HS-5 (cell line): Measurements from ENCODE around the gene PTGDR.

Source experiments
- DNase-seq: peaks from one replicate; pipeline ENCODE4 v3.0.0-alpha.2; 2012; ENCODE audit warnings: low read depth

Gene PTGDR

GRCh38 chr14:52265253-52265652 is 2.2 kb upstream of the PTGDR start:
- no peak for DNase-seq

GRCh38 chr14:52266179-52266578 is 1.3 kb upstream of the PTGDR start:
- peak; percentile 19 for DNase-seq

- no peak for DNase-seq
Observed at GRCh38 chr14:52266782-52267181, 716 bp upstream of the PTGDR start.

GRCh38 chr14:52268279-52269061 is 972 bp downstream of the PTGDR start:
- no peak for DNase-seq

- no peak for DNase-seq
Observed at GRCh38 chr14:52269100-52269499, 1.6 kb downstream of the PTGDR start.

GRCh38 chr14:52269982-52270381 is 2.5 kb downstream of the PTGDR start:
- DNase-seq: no peak

GRCh38 chr14:52271538-52271937 is 4.0 kb downstream of the PTGDR start:
- no peak for DNase-seq

GRCh38 chr14:52272375-52272774 is 4.9 kb downstream of the PTGDR start:
- DNase-seq: no peak

- no peak for DNase-seq
Observed at GRCh38 chr14:52275372-52275771, 7.9 kb downstream of the PTGDR start.

GRCh38 chr14:52277552-52277951 is 10.1 kb downstream of the PTGDR start:
- no peak for DNase-seq

GRCh38 chr14:52279408-52279807 is 11.9 kb downstream of the PTGDR start:
- DNase-seq: peak; percentile 20

GRCh38 chr14:52283099-52283498 is 15.6 kb downstream of the PTGDR start:
- DNase-seq: no peak

GRCh38 chr14:52286661-52287649 is 19.5 kb downstream of the PTGDR start:
- DNase-seq: no peak

- no peak for DNase-seq
Observed at GRCh38 chr14:52296378-52296777, 28.9 kb downstream of the PTGDR start.

GRCh38 chr14:52298795-52299194 is 31.3 kb downstream of the PTGDR start:
- no peak for DNase-seq

GRCh38 chr14:52299692-52300278 is 32.3 kb downstream of the PTGDR start:
- no peak for DNase-seq

GRCh38 chr14:52303236-52303635 is 35.7 kb downstream of the PTGDR start:
- DNase-seq: no peak

GRCh38 chr14:52304248-52304904 is 36.9 kb downstream of the PTGDR start:
- no peak for DNase-seq

GRCh38 chr14:52305014-52305413 is 37.5 kb downstream of the PTGDR start:
- no peak for DNase-seq

- no peak for DNase-seq
Observed at GRCh38 chr14:52307376-52307775, 39.9 kb downstream of the PTGDR start.

GRCh38 chr14:52307905-52308304 is 40.4 kb downstream of the PTGDR start:
- DNase-seq: no peak

- no peak for DNase-seq
Observed at GRCh38 chr14:52310541-52310940, 43.0 kb downstream of the PTGDR start.
